T47D (cell line): ENCODE data around the gene GLI2.

Experiments
- DNase-seq, 2 experiments: peaks; one replicate each; pipeline versions ENCODE4 v3.0.0 to v3.0.0-alpha.2; 2011 to 2012; ENCODE audit warnings: low read depth in 1 of 2, low spot score in 1 of 2
- JUND ChIP-seq: IDR thresholded peaks from 2 replicates; pipeline ENCODE4 v1.6.1; 2012; ENCODE audit warnings: low read depth
- in situ Hi-C: cut with HindIII; loops from 2 replicates; pipeline ENCODE4 v1.10.0; 2016; ENCODE audit warnings: low sequenced_read_pairs, low pct_unique_long_range_greater_than_20kb

Gene GLI2

GRCh38 chr2:120735746-120736170 is at the start of gene GLI2:
GLI2 (plus strand) TSS chr2:120735868; CDS start chr2:120797321, 61,453 bp downstream.
- peak; percentile 67 to 68 for DNase-seq
- no peak for TF ChIP-seq JUND
- in situ Hi-C loops = no loop called here

- in situ Hi-C loops = no loop called here
- DNase-seq = no peak
- TF ChIP-seq JUND = no peak
These were observed 49.7 kb upstream of the GLI2 start for GRCh38 chr2:120685974-120686297.

DNA sequence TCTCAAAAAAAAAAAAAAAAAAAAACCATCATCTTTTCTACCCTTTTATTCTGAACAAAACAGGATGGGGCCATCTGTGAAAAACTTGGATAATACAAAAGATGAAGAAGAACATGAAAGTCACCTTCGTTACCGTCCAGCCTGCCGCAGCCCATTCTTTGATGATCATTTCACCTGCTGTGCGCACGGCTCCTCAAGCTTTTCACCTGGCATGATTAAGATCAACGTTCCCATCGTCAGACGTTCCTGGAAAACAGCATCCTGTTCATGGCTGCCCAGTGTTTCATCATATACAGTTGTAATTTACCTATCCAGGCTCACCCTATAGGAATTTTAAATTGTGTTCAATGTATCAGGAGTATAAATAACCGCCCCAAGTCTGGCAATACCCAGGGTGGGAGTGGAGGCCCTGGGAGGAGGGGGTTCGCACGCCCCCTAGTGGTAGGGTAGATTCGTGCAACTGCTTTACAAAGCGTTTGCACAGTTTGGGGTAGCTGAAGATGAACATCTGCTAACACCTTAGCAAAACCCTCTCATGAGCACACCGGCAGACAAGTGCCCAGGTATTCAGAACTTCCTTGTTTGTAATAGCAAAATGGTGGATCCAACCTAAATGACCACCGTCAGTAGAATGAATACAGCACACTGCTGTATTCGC is 49.0 kb upstream of the GLI2 start:
- no peak for DNase-seq
- TF ChIP-seq JUND = no peak
- in situ Hi-C loops = no loop called here

- no peak for TF ChIP-seq JUND
- in situ Hi-C loops = no loop called here
- DNase-seq = no peak
These were observed 48.5 kb upstream of the GLI2 start for GRCh38 chr2:120687210-120687609.

GRCh38 chr2:120690521-120690920 is 45.1 kb upstream of the GLI2 start:
- no peak for TF ChIP-seq JUND
- DNase-seq = no peak
- in situ Hi-C loops = no loop called here

DNA sequence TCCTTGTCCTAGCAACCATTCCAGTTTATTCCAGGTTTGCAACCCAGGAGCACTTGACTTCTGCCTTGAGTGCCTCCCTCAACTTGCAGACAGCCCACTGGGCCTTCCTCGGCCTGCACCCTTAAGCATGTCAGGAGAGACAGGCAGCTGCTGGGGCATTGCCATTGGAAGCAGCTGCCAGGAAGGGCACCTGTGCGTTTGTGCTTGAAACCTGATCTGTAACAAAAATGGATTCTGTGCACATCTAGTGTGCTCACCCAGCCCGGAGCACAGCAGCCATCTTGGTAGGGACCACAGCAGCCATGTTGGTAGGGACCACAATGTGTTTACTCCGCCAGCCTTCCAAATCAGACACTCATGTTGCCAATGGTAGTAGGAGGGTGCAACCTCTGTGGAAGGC is 44.3 kb upstream of the GLI2 start:
- DNase-seq = no peak

GRCh38 chr2:120692691-120693090 is 43.0 kb upstream of the GLI2 start:
- in situ Hi-C loops = no loop called here
- TF ChIP-seq JUND = no peak
- DNase-seq = no peak

More for the DNA sequence above, 44.3 kb upstream of the GLI2 start:
- in situ Hi-C loops = no loop called here
- TF ChIP-seq JUND = no peak

DNA sequence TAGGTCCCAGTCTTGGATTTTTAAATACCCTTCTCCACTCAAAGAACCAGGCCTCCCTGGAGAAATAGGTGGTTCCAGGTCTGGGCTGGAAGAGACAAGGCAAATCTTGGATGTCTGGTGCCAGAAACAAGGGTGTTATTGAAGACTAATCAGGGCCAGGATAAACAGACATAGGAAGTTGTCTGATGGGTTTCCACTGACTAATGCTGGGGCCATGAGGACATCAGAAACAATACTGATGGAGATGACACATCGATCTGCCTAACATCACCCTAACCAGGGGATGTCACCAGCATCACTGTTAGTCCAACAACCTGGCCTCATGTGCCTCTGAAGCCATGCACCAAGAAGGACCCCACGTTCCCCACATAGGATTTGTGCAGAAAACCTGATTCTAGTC is 42.5 kb upstream of the GLI2 start:
- DNase-seq = no peak
- TF ChIP-seq JUND = no peak
- in situ Hi-C loops = no loop called here

GRCh38 chr2:120694034-120694433 is 41.6 kb upstream of the GLI2 start:
- TF ChIP-seq JUND = no peak
- no peak for DNase-seq
- in situ Hi-C loops = no loop called here

DNA sequence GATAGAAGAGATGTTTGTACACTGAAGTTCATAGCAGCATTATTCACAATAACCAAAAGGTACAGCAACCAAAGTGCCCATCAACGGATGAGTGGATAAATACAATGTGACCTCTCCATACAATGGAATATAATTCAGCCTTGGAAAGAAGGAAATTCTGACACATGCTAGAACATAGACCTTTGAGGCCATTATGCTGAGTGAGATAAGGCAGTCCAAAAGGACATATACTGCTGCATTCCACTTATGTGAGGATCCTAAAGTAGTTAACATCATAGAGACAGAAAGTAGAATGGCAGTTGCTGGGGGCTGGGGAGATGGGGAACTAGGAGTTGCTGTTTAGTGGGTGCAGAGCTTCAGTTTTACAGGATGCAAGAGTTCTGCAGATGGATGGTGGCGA is 38.2 kb upstream of the GLI2 start:
- DNase-seq = no peak
- in situ Hi-C loops = no loop called here
- no peak for TF ChIP-seq JUND

DNA sequence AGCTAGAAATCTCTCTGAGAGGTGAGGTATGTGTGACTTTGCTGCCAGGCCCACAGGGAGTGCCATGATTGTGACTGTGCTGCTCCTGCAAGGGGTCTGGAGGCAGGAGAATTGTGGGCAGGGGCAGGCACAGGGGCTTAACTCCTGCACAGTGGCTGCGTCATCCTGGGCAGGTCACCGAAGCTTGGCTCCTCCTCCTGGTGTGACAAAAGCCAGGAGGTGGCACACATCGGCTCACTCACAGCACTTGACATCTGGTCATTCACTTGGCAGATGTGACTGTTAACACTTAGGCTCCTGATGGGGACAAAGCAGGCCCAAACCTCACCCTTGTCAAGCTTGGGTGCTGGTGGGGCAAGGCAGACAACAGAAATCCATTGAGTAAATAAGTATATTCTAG is 36.4 kb upstream of the GLI2 start:
- in situ Hi-C loops = no loop called here
- TF ChIP-seq JUND = no peak
- DNase-seq = no peak

- in situ Hi-C loops = no loop called here
- TF ChIP-seq JUND = no peak
- DNase-seq = no peak
These were observed 35.0 kb upstream of the GLI2 start for GRCh38 chr2:120700659-120701058.

- TF ChIP-seq JUND = no peak
- in situ Hi-C loops = no loop called here
- no peak for DNase-seq
These were observed 34.6 kb upstream of the GLI2 start for GRCh38 chr2:120701096-120701495.

DNA sequence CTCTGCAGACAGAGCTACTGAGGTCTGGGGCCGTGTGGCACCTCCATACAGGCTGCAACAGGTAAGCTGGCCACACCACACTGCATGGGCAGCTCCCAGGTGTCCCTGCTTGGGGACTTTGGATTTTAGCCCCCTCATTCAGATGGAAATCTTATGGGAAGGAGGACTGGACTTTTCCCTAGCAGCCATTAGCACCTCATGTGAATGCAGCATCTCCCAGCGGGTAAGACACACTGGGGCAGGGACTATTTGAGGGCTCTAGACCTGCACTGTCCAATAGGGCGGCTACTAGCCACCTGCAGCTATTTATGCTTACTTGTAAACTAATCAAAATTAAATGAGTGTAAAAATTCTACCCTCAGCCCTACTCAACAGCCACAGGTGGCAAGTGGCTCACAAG is 34.2 kb upstream of the GLI2 start:
- in situ Hi-C loops = no loop called here
- no peak for TF ChIP-seq JUND
- DNase-seq = no peak
